HG03175 (cell line): ENCODE measurements around the gene SLC17A7.

Experiments
- ATAC-seq: cut with Tn5 transposase; IDR thresholded peaks from one replicate; pipeline ENCODE4 v1.9.1; 2021; ENCODE audit warnings: mild to moderate bottlenecking, moderate library complexity; ENCODE audit not compliant: unreplicated experiment

The SLC17A7 gene

GRCh38 chr19:49428547-49429451, 12.5 kb downstream of the SLC17A7 start:
- ATAC-seq = no peak

GRCh38 chr19:49427855-49428546, 13.3 kb downstream of the SLC17A7 start:
- ATAC-seq = no peak

GRCh38 chr19:49427339-49427738, 14.0 kb downstream of the SLC17A7 start:
- ATAC-seq = no peak

GRCh38 chr19:49425922-49426592, 15.3 kb downstream of the SLC17A7 start:
- ATAC-seq = no peak

- ATAC-seq = no peak
Measured at GRCh38 chr19:49425178-49425577, 16.1 kb downstream of the SLC17A7 start, which contains the start of gene GFY. Gene GFY (plus strand): TSS chr19:49425388. CDS start chr19:49426431, 1,043 bp downstream.

GRCh38 chr19:49423985-49424303, 17.4 kb downstream of the SLC17A7 start:
- no peak for ATAC-seq

- ATAC-seq = no peak
Measured at GRCh38 chr19:49423071-49423984, 18.0 kb downstream of the SLC17A7 start, which contains the start of gene PTH2. Gene PTH2 (minus strand): TSS chr19:49423441. CDS start chr19:49423339, 102 bp downstream.

- no peak for ATAC-seq
Measured at GRCh38 chr19:49422407-49423070, 18.8 kb downstream of the SLC17A7 start.

GRCh38 chr19:49421878-49422202, 19.5 kb downstream of the SLC17A7 start:
- no peak for ATAC-seq

GRCh38 chr19:49421039-49421877, 20.1 kb downstream of the SLC17A7 start:
- no peak for ATAC-seq

- no peak for ATAC-seq
Measured at GRCh38 chr19:49420227-49420626, 21.1 kb downstream of the SLC17A7 start.

- ATAC-seq = no peak
Measured at GRCh38 chr19:49419173-49419572, 22.2 kb downstream of the SLC17A7 start.

- ATAC-seq = no peak
Measured at GRCh38 chr19:49418511-49418910, 22.8 kb downstream of the SLC17A7 start.

GRCh38 chr19:49417088-49417487, 24.2 kb downstream of the SLC17A7 start:
- no peak for ATAC-seq

GRCh38 chr19:49415810-49416200, 25.5 kb downstream of the SLC17A7 start:
- ATAC-seq = no peak

- ATAC-seq = no peak
Measured at GRCh38 chr19:49415102-49415809, 26.1 kb downstream of the SLC17A7 start.

- no peak for ATAC-seq
Measured at GRCh38 chr19:49414256-49414655, 27.1 kb downstream of the SLC17A7 start.

GRCh38 chr19:49413348-49413747, 28.0 kb downstream of the SLC17A7 start:
- no peak for ATAC-seq
